Smooth muscle cell (in vitro differentiated cells): ENCODE results near the gene PPP1R36. TPM values are rescaled to one million over a fixed set of nuclear protein-coding genes. Genes with fewer than 3 reads are reported as not detected.

ENCODE experiments used
- DNase-seq: peaks from one replicate; lab custom pipeline; 2025; ENCODE audit not compliant: unreplicated experiment; lab: John Stamatoyannopoulos, UW
- H2AFZ ChIP-seq: fragments of 200-600 bp; sonication (generic); 2 replicates; pipeline ENCODE4 v1.6.0; 2016; ENCODE audit warnings: antibody characterized with exemption, low read depth, mild to moderate bottlenecking
- H3F3A ChIP-seq: fragments of 200-600 bp; sonication (generic); 2 replicates; pipeline ENCODE4 v1.6.0; 2017; ENCODE audit warnings: antibody characterized with exemption, low read depth
- H3K27ac ChIP-seq: fragments of 200-600 bp; sonication (generic); 2 replicates; pipeline ENCODE4 v1.5.1; 2016; ENCODE audit warnings: low read depth, mild to moderate bottlenecking
- H3K27me3 ChIP-seq: fragments of 200-600 bp; sonication (generic); 2 replicates; pipeline ENCODE4 v1.6.1; 2016; ENCODE audit warnings: low read depth, mild to moderate bottlenecking
- H3K36me3 ChIP-seq: fragments of 200-600 bp; sonication (generic); 2 replicates; pipeline ENCODE4 v1.5.1; 2016; ENCODE audit warnings: low read depth
- H3K4me1 ChIP-seq: fragments of 200-600 bp; sonication (generic); 2 replicates; pipeline ENCODE4 v1.5.1; 2016; ENCODE audit warnings: low read depth
- H3K4me2 ChIP-seq: fragments of 200-600 bp; sonication (generic); 2 replicates; pipeline ENCODE4 v1.6.0; 2016; ENCODE audit warnings: mild to moderate bottlenecking
- H3K4me3 ChIP-seq: fragments of 200-600 bp; sonication (generic); 2 replicates; pipeline ENCODE4 v1.5.1; 2016; ENCODE audit warnings: mild to moderate bottlenecking
- H3K79me2 ChIP-seq: fragments of 200-600 bp; sonication (generic); 2 replicates; pipeline ENCODE4 v1.6.0; 2016; ENCODE audit warnings: low read depth, mild to moderate bottlenecking
- H3K9ac ChIP-seq: fragments of 200-600 bp; sonication (generic); 2 replicates; pipeline ENCODE4 v1.6.0; 2016; ENCODE audit warnings: low read depth
- H3K9me3 ChIP-seq: fragments of 200-600 bp; sonication (generic); replicated peaks from 2 replicates; pipeline ENCODE4 v1.5.1; 2016; ENCODE audit warnings: low read depth
- H4K20me1 ChIP-seq: fragments of 200-600 bp; sonication (generic); 2 replicates; pipeline ENCODE4 v1.6.0; 2016; ENCODE audit warnings: low read depth
- CTCF ChIP-seq: fragments of 200-600 bp; sonication (generic); IDR thresholded peaks from 2 replicates; pipeline ENCODE4 v1.5.1; 2017; ENCODE audit warnings: borderline replicate concordance, mild to moderate bottlenecking, antibody characterized with exemption; ENCODE audit not compliant: insufficient read depth, poor library complexity, severe bottlenecking
- WGBS: methylation state at CpG from one replicate; pipeline ENCODE4 v1.1.7; 2016; ENCODE audit warnings: low lambda C conversion rate; 5-methylcytosine and 5-hydroxymethylcytosine counted together
- polyA plus RNA-seq: library from polyadenylated mRNA; unstranded; fragments of >200 nt; fragmentation: Nextera tagmentation; extraction: Ambion mirVana; gene quantifications from 2 replicates; pipeline ENCODE4 v1.2.1, GENCODE V29; 2016
- total RNA-seq: library from RNA; depleted of rRNA; stranded (reverse); fragments of >200 nt; gene quantifications from 2 replicates; pipeline ENCODE4 v1.2.3, GENCODE V29; 2014

The PPP1R36 gene
- total and polyA plus RNA-seq, 2 experiments from 2014 or later: 1.9 to 2.2 TPM

DNA sequence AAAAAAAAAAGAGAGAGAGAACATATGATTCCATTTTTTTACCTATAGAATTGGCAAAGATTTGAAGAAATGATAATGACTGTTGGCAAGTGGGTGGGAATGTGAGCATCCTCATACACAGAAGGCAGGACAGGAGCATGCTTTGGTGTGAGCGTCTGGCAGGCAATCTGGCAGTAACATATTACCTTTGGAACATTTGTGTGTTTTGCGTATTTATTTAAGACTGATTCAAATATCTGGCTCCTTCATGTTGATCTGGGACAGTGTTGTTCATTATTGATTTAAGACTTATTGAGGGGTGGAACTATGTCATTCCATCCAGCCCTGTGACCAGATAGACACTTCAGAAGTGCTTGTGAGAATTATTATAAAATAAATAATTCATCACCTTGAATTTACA, 53.1 kb downstream of the PPP1R36 start:
- Histone ChIP-seq H3K79me2 (no peaks in the 10 kb centered on the region), H3K9me3 (no peaks in the 10 kb centered on the region), H4K20me1 (no peaks in the 10 kb centered on the region), H3K27ac (no peak overlapping the region), H3K36me3 (no peaks in the 10 kb centered on the region), H3K9ac (no peak overlapping the region), H3K4me1 (no peaks in the 10 kb centered on the region), H2AFZ (no peak overlapping the region), H3K4me3 (no peak overlapping the region), H3F3A (no peaks in the 10 kb centered on the region), H3K27me3 (no peaks in the 10 kb centered on the region), H3K4me2 (no peak overlapping the region)
- DNase-seq: no peak
- TF ChIP-seq CTCF: no peak
- 93% methylated on average over 2 of the region's 2 CpGs for WGBS

DNA sequence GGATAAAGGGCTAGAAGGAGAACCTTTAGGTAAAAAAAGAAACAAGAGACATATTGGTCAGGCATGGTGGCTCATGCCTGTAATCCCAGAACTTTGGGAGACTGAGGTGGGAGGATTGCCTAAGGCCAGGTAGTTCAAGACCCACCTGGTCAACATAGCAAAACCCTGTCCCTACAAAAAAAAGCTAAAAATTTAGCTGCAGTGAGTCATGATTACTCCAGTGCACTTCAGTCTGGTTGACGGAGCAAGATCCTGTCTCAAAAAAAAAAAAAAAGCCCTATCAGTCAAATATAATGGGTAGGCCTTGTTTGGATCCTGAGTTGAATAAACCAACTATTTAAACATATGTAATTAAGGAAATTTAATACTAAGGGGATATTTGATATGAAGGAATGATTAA, 54.2 kb downstream of the PPP1R36 start:
- H3K27me3 ChIP-seq: no peaks in the 10 kb centered on the region
- no peak overlapping the region for H3K9ac ChIP-seq
- H3K79me2 ChIP-seq: no peaks in the 10 kb centered on the region
- no peaks in the 10 kb centered on the region for H3K4me1 ChIP-seq
- no peaks in the 10 kb centered on the region for H3K9me3 ChIP-seq
- no peak overlapping the region for H3K27ac ChIP-seq
- no peaks in the 10 kb centered on the region for H3K36me3 ChIP-seq
- no peak overlapping the region for H3K4me3 ChIP-seq
- no peak for DNase-seq
- H3F3A ChIP-seq: no peaks in the 10 kb centered on the region
- no peak overlapping the region for H2AFZ ChIP-seq
- TF ChIP-seq CTCF: no peak
- no peak overlapping the region for H3K4me2 ChIP-seq
- 52% methylated on average over 1 of the region's 1 CpG for WGBS
- no peaks in the 10 kb centered on the region for H4K20me1 ChIP-seq

DNA sequence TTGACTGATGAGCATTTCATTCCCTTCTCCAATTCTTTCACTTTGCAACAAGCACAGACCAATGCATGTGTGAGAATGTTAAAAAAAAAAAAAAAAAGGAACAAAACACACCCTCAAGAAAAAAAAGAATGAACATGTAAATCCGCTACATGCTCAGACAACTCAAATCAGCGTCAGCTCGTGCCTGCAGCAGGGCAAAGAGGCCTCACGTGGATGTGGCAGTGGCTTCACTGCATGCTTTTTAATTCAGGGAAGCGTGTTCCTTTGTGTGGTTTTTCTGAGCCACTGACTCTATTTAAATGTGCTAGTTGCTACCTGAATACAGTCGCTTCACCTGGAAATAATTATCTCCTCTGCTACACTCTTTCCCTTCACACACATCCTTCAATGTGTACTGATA, 55.1 kb downstream of the PPP1R36 start:
- no peaks in the 10 kb centered on the region for H3K27me3 ChIP-seq
- no peak for TF ChIP-seq CTCF
- DNase-seq: no peak

DNA sequence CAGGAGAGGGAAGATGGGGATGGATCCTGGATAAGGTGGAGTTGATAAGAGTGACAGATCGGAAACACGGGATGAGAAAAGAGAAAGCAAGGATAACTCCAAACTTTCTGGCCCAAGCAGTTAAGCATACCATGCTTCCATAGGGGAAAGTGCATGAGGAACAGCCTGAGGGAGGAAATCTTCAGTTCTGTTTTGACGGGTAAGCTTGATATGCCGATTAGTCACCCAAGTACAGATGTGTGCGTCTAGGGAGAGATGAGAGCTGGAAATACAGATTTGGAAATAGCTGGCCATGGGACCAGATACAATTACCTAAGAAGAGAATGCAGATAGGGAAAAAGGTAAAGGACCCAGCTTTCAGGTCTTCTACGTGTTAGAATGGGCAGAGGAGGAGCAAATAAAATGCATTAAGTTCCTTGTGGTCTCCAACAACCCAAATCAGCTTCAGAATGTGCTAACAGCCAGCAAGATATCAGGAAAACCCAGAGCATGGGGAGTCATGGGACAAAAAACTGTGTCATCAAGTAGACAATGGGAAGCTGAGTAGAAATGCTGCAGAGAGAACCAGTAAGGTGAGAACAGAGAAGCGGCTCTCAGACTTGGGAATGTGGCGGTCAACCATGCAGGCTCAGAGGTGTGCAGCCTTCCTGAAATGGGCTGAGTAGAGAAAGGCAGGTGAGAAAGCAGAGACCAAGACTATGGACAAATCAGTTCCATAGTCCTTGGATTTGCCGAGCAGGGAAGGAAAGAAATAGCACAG, 56.3 kb downstream of the PPP1R36 start:
- WGBS: 70% methylated on average over 9 of the region's 9 CpGs

More for the DNA sequence above, 55.1 kb downstream of the PPP1R36 start:
- Histone ChIP-seq H3K9ac (no peak overlapping the region), H3F3A (no peaks in the 10 kb centered on the region), H3K27ac (no peak overlapping the region), H3K9me3 (no peaks in the 10 kb centered on the region), H3K36me3 (no peaks in the 10 kb centered on the region), H2AFZ (no peak overlapping the region), H3K4me3 (no peak overlapping the region), H4K20me1 (no peaks in the 10 kb centered on the region), H3K4me2 (no peak overlapping the region), H3K4me1 (no peaks in the 10 kb centered on the region), H3K79me2 (no peaks in the 10 kb centered on the region)
- WGBS: 81% methylated on average over 6 of the region's 6 CpGs

More for the DNA sequence above, 56.3 kb downstream of the PPP1R36 start:
- no peak for DNase-seq
- Histone ChIP-seq H3K4me2 (no peak overlapping the region), H3K9me3 (no peaks in the 10 kb centered on the region), H3K9ac (no peak overlapping the region), H2AFZ (no peak overlapping the region), H3K4me1 (peaks cover under 1% of the 10 kb centered on the region), H3K79me2 (no peaks in the 10 kb centered on the region), H3K27me3 (no peaks in the 10 kb centered on the region), H3K36me3 (no peaks in the 10 kb centered on the region), H3F3A (no peaks in the 10 kb centered on the region), H3K27ac (no peak overlapping the region), H4K20me1 (no peaks in the 10 kb centered on the region), H3K4me3 (no peak overlapping the region)
- TF ChIP-seq CTCF: no peak
